T-helper 2 cell treated with Interferon-gamma antibody and Interleukin-4, amounts not matched to agents 5 μg/mL and 100 μg/mL, for 36 hours (primary cell): Measurements from ENCODE around the gene PTK6.

ENCODE experiments used
- DNase-seq: peaks from one replicate; pipeline ENCODE4 v3.0.0; 2021; ENCODE audit warnings: low spot score
- H3K27ac Mint-ChIP-seq: one replicate; pipeline ENCODE4 v1.8.0; 2021; ENCODE audit warnings: mild to moderate bottlenecking, mixed read lengths
- H3K27me3 Mint-ChIP-seq: one replicate; pipeline ENCODE4 v1.8.0; 2021; ENCODE audit warnings: low read depth, mixed read lengths
- H3K36me3 Mint-ChIP-seq: one replicate; pipeline ENCODE4 v1.8.0; 2021; ENCODE audit warnings: low read depth, mixed read lengths
- H3K4me1 Mint-ChIP-seq: one replicate; pipeline ENCODE4 v1.8.0; 2021; ENCODE audit warnings: low read depth, mixed read lengths
- H3K4me3 Mint-ChIP-seq: one replicate; pipeline ENCODE4 v1.8.0; 2022; ENCODE audit warnings: mild to moderate bottlenecking, moderate library complexity, mixed read lengths
- H3K9me3 Mint-ChIP-seq: one replicate; pipeline ENCODE4 v1.8.0; 2021; ENCODE audit warnings: mixed read lengths

The PTK6 gene

GRCh38 chr20:63546256-63546955, 9.2 kb upstream of the PTK6 start:
- H3K4me3 Mint-ChIP-seq: no peak overlapping the region
- H3K27me3 Mint-ChIP-seq: peaks cover 17% of the 10 kb centered on the region
- no peaks in the 10 kb centered on the region for H3K4me1 Mint-ChIP-seq
- no peaks in the 10 kb centered on the region for H3K36me3 Mint-ChIP-seq
- H3K9me3 Mint-ChIP-seq: no peaks in the 10 kb centered on the region
- no peak overlapping the region for H3K27ac Mint-ChIP-seq
- no peak for DNase-seq

- Mint-ChIP-seq H3K27me3 (peaks cover 14% of the 10 kb centered on the region), H3K27ac (no peak overlapping the region)
Measured at GRCh38 chr20:63545814-63546213, 8.6 kb upstream of the PTK6 start.

GRCh38 chr20:63544958-63545516, 7.9 kb upstream of the PTK6 start:
- Mint-ChIP-seq H3K4me3 (no peak overlapping the region), H3K4me1 (no peaks in the 10 kb centered on the region)

More at GRCh38 chr20:63545814-63546213, 8.6 kb upstream of the PTK6 start:
- H3K4me3 Mint-ChIP-seq: no peak overlapping the region
- no peaks in the 10 kb centered on the region for H3K9me3 Mint-ChIP-seq
- DNase-seq: no peak
- no peaks in the 10 kb centered on the region for H3K4me1 Mint-ChIP-seq
- H3K36me3 Mint-ChIP-seq: no peaks in the 10 kb centered on the region

GRCh38 chr20:63544241-63544957, 7.2 kb upstream of the PTK6 start:
- Mint-ChIP-seq H3K27ac (no peak overlapping the region), H3K36me3 (no peaks in the 10 kb centered on the region), H3K27me3 (peaks cover 9% of the 10 kb centered on the region), H3K4me3 (no peak overlapping the region), H3K4me1 (no peaks in the 10 kb centered on the region), H3K9me3 (no peaks in the 10 kb centered on the region)
- no peak for DNase-seq

More at GRCh38 chr20:63544958-63545516, 7.9 kb upstream of the PTK6 start:
- H3K36me3 Mint-ChIP-seq: no peaks in the 10 kb centered on the region
- H3K27ac Mint-ChIP-seq: no peak overlapping the region
- DNase-seq: no peak
- peaks cover 12% of the 10 kb centered on the region for H3K27me3 Mint-ChIP-seq
- no peaks in the 10 kb centered on the region for H3K9me3 Mint-ChIP-seq

GRCh38 chr20:63543733-63544132, 6.6 kb upstream of the PTK6 start:
- Mint-ChIP-seq H3K27ac (no peak overlapping the region), H3K4me1 (peaks cover 2% of the 10 kb centered on the region), H3K36me3 (no peaks in the 10 kb centered on the region), H3K27me3 (peaks cover 6% of the 10 kb centered on the region), H3K9me3 (no peaks in the 10 kb centered on the region), H3K4me3 (no peak overlapping the region)
- DNase-seq: no peak

- no peaks in the 10 kb centered on the region for H3K36me3 Mint-ChIP-seq
- H3K9me3 Mint-ChIP-seq: no peaks in the 10 kb centered on the region
- peaks cover 6% of the 10 kb centered on the region for H3K27me3 Mint-ChIP-seq
- no peak for DNase-seq
- no peak overlapping the region for H3K27ac Mint-ChIP-seq
- H3K4me3 Mint-ChIP-seq: no peak overlapping the region
- peaks cover 2% of the 10 kb centered on the region for H3K4me1 Mint-ChIP-seq
Measured at GRCh38 chr20:63543131-63543530, 6.0 kb upstream of the PTK6 start.

- Mint-ChIP-seq H3K36me3 (no peaks in the 10 kb centered on the region), H3K4me3 (no peak overlapping the region), H3K9me3 (no peaks in the 10 kb centered on the region), H3K27ac (no peak overlapping the region), H3K4me1 (peaks cover 2% of the 10 kb centered on the region), H3K27me3 (peaks cover 6% of the 10 kb centered on the region)
- no peak for DNase-seq
Measured at GRCh38 chr20:63542696-63543095, 5.5 kb upstream of the PTK6 start.

GRCh38 chr20:63542031-63542559, 4.9 kb upstream of the PTK6 start:
- no peak for DNase-seq
- H3K36me3 Mint-ChIP-seq: no peaks in the 10 kb centered on the region
- peaks cover 4% of the 10 kb centered on the region for H3K4me1 Mint-ChIP-seq
- H3K27ac Mint-ChIP-seq: no peak overlapping the region
- H3K4me3 Mint-ChIP-seq: no peak overlapping the region
- no peaks in the 10 kb centered on the region for H3K9me3 Mint-ChIP-seq
- H3K27me3 Mint-ChIP-seq: peaks cover 6% of the 10 kb centered on the region

- no peaks in the 10 kb centered on the region for H3K36me3 Mint-ChIP-seq
- peaks cover 3% of the 10 kb centered on the region for H3K27me3 Mint-ChIP-seq
- H3K4me1 Mint-ChIP-seq: peaks cover 6% of the 10 kb centered on the region
- no peak overlapping the region for H3K4me3 Mint-ChIP-seq
- no peak for DNase-seq
- no peak overlapping the region for H3K27ac Mint-ChIP-seq
- no peaks in the 10 kb centered on the region for H3K9me3 Mint-ChIP-seq
Measured at GRCh38 chr20:63541371-63541770, 4.2 kb upstream of the PTK6 start.

GRCh38 chr20:63540417-63541186, 3.4 kb upstream of the PTK6 start:
- H3K9me3 Mint-ChIP-seq: no peaks in the 10 kb centered on the region
- DNase-seq: no peak
- no peak overlapping the region for H3K4me3 Mint-ChIP-seq
- H3K27me3 Mint-ChIP-seq: peaks cover 3% of the 10 kb centered on the region
- H3K36me3 Mint-ChIP-seq: no peaks in the 10 kb centered on the region
- H3K4me1 Mint-ChIP-seq: peaks cover 6% of the 10 kb centered on the region
- no peak overlapping the region for H3K27ac Mint-ChIP-seq

- H3K4me1 Mint-ChIP-seq: peaks cover 6% of the 10 kb centered on the region
- DNase-seq: no peak
- no peaks in the 10 kb centered on the region for H3K36me3 Mint-ChIP-seq
- no peak overlapping the region for H3K4me3 Mint-ChIP-seq
- H3K9me3 Mint-ChIP-seq: no peaks in the 10 kb centered on the region
- H3K27me3 Mint-ChIP-seq: peaks cover 3% of the 10 kb centered on the region
- H3K27ac Mint-ChIP-seq: no peak overlapping the region
Measured at GRCh38 chr20:63539441-63540370, 2.5 kb upstream of the PTK6 start.

GRCh38 chr20:63539092-63539430, 1.9 kb upstream of the PTK6 start:
- no peak overlapping the region for H3K27ac Mint-ChIP-seq
- peaks cover 6% of the 10 kb centered on the region for H3K4me1 Mint-ChIP-seq
- H3K36me3 Mint-ChIP-seq: no peaks in the 10 kb centered on the region
- no peaks in the 10 kb centered on the region for H3K9me3 Mint-ChIP-seq
- peaks cover 3% of the 10 kb centered on the region for H3K27me3 Mint-ChIP-seq
- no peak for DNase-seq
- H3K4me3 Mint-ChIP-seq: no peak overlapping the region
